ENCODE measurements around the gene PAWR.

- TF ChIP-seq CTCF (IDR thresholded peaks at IDR 0.05; ENCODE audit: low read length) (no peak), EZH2phosphoT487 (IDR thresholded peaks at IDR 0.05; ENCODE audit: low read length) (no peak)
Observed at GRCh38 chr12:79680051-79680450, 10.7 kb downstream of the PAWR start.

Data from MM.1S (cell line).